ENCODE results near the gene ATRN.
"Not testable (repeated sequence)": the region's sequence is repeated elsewhere in the genome, so short reads cannot be mapped to it uniquely, and the experiment has no call there.

Gene ATRN

DNA sequence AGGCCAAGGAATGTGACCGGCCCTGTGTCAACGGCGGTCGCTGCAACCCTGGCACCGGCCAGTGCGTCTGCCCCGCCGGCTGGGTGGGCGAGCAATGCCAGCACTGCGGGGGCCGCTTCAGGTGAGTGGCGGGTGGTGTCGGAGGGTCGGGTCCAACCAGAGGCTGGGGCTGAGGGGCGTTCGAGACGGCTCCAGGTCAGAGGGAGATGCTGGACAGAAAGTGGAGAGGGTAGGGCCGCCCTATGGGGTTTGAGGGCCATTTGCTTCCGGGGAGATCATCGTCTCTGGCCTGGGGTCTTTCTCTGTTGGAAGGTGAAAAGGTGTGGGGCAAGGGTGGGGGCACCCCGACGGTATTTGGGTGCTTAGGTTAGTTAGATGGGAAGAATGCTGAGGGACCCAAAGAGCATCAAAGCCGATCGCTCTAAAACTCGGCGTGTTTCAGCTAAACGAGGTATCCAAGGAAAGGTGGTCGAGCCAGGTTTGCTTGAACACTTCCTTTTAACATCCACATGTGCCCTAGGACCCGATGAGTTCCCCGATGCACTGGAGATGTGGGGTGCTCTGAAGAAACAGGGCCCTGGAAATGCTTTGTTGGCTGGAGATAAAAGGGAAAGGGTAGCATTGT lies 691 bp downstream of the ATRN start:
- no peak for DNase-seq

DNA sequence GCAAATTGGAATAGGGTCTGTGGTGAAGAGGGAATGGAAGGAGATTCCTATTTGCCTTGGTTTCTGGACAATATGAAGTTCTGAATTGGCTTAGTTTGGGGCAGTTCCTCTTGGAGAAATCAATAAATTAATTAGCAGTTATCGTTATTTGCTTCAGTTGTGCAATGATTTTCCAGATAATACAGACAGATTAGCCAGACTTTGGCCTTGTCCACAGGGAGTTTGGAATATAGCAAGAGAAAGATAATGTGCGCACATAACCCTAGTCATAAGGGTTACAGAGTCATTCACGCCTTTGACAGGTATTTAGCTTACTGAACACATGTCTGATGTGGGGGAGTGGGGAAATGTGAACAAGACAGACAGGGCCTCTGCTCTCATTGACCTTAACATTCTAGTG lies 1.3 kb downstream of the ATRN start:
- DNase-seq: no peak

DNA sequence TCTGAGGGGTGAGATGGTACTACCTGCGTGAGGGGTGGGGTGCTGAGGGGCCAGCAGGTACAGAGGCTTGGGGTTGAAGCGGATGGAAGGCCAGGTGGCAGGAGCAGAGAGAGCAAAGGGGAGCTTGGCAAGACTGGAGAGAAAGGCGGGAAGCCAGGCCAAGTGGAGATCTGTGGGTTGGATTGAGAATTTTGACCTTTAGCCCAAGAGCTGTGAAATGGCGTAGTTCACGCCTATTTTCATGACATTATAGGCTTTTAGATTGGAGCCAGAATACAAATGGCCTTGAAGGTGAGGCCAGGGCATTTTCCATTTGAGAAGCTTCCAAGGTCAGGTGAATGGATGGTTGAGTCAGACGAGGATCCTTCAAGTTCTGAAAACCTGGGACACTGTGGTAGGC lies 2.5 kb downstream of the ATRN start:
- no peak for DNase-seq

- no peak for DNase-seq
Observed at GRCh38 chr20:3473944-3474343, 3.1 kb downstream of the ATRN start.

DNA sequence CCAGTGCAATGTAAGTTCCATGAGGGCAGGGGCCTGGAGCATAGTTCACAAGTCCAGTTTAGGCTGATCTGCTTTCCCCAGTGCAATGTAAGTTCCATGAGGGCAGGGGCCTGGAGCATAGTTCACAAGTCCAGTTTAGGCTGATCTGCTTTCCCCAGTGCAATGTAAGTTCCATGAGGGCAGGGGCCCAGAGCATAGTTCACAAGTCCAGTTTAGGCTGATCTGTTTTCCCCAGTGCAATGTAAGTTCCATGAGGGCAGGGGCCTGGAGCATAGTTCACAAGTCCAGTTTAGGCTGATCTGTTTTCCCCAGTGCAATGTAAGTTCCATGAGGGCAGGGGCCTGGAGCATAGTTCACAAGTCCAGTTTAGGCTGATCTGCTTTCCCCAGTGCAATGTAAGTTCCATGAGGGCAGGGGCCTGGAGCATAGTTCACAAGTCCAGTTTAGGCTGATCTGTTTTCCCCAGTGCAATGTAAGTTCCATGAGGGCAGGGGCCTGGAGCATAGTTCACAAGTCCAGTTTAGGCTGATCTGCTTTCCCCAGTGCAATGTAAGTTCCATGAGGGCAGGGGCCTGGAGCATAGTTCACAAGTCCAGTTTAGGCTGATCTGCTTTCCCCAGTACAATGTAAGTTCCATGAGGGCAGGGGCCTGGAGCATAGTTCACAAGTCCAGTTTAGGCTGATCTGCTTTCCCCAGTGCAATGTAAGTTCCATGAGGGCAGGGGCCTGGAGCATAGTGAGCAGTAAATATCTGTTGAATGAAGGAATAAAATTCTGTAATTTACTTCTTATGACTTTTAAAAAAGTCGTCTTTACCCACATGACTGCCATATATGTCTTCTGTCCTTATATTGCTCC lies 6.4 kb downstream of the ATRN start:
- not testable (repeated sequence) for DNase-seq

- DNase-seq: no peak
Observed at GRCh38 chr20:3477861-3478544, 7.2 kb downstream of the ATRN start.

DNA sequence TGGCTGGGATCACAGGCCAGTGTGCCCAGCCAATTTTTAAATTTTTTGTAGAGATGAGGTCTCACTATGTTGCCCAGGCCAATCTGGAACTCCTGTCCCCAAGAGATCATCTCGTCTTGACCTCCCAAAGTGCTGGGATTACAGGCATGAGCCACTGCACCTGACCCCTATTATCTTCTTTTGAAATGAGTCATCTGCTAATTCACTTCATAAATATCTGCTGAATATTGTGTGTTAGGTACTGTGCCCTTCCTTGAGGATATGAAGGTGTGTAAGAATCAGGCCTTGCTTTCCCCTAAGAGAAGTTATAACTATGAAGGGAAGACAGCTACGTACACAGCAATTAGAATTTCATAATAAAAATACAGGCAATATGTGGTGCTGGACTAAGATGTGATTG lies 8.2 kb downstream of the ATRN start:
- DNase-seq: no peak

- DNase-seq: no peak
Observed at GRCh38 chr20:3479759-3480615, 9.2 kb downstream of the ATRN start.

GRCh38 chr20:3483309-3483708 lies 12.5 kb downstream of the ATRN start:
- DNase-seq: no peak

DNA sequence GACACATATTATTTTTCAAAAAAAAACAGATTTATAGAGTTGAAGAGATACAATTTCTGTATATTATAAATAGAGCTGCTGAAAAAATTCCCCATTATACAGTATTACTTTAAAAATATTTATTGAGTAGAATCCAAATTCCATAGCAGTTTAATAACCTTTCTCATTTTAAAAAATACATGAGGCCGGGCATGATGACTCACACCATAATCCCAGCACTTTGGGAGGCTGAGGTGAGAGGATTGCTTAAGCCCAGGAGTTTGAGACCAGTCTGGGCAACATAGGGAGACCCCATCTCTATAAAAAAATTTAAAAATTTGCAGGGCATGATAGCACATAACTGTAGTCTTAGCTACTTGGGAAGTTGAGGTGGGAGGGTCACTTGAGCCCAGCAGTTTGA lies 13.0 kb downstream of the ATRN start:
- DNase-seq: no peak

- no peak for DNase-seq
Observed at GRCh38 chr20:3485913-3486312, 15.1 kb downstream of the ATRN start.

DNA sequence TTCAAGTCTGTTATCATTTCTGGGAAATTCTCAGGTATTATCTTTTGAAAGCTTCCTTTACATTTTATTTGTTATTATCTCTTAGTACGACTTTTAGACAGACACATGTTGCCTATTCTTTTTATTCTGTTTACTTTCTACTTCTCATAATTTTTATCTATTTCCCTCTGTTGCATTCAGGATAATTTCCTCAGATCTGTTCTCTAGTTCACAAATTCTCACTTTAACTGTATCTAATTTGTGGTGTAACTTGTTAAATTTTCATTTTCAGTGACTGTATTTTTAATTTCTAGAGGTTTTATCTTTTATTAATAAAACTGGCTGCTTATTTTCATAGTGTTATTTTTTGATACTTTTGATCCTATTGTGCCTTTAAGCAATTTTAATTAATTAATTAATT lies 16.0 kb downstream of the ATRN start:
- DNase-seq: no peak

DNA sequence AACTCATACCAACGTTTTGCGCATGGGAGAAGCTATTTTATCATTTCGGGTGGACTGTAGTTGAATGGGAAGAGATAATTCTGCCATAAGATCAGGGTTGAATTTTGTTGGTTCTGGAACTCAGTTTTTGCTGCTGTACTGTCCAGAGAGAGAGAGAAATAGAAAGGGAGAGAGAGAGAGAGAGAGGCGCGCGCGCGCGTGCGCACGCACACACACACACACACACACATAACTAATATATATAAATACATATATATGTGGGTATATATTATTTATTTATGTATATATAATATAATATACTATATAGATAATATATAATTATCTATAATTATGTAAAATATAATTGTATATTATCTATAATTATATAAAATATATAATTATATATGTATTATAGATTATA lies 21.9 kb downstream of the ATRN start:
- no peak for DNase-seq

- no peak for DNase-seq
Observed at GRCh38 chr20:3494218-3494617, 23.4 kb downstream of the ATRN start.

- no peak for DNase-seq
Observed at GRCh38 chr20:3502878-3503277, 32.1 kb downstream of the ATRN start.

- DNase-seq: no peak
Observed at GRCh38 chr20:3505148-3505547, 34.3 kb downstream of the ATRN start.

DNA sequence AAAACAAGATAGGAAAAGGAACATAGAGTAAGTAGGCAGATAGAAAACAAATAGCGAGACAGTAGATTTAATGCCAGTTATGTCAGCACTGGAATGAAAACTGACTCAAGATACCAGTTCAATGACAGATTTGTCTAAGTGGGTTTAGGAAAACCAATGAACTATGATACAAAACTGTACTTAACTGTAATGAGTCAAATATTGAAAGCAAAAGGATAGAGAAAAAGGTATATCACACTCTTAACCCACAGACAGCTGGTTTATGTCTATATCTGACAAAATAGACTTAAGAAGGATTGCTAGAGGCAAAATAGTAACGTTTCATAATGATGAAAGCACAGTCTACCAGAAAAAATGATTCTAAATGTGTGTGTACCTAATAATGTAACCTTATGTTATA lies 38.2 kb downstream of the ATRN start:
- DNase-seq: no peak

DNA sequence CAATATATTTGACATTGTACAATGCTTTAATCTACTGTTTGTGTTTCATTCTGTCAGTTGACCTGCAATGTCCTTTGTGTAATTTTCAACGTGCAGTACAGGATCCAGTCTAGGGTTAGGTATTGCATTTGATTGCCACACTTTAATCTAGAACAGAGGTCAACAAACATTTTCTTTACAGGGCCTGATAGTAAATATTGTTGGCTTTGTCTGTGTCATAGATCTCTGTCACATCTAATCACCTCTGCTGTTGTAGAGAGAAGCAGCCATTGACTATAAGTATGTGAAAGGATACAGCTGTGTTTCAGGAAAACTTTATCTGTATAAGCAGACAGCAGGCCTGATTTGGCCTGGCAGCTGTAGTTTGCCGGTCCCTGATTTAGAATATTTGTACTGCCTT lies 39.3 kb downstream of the ATRN start:
- no peak for DNase-seq

- not testable (repeated sequence) for DNase-seq
Observed at GRCh38 chr20:3512239-3512638, 41.4 kb downstream of the ATRN start.

GRCh38 chr20:3514012-3514642 lies 43.3 kb downstream of the ATRN start:
- DNase-seq: no peak

DNA sequence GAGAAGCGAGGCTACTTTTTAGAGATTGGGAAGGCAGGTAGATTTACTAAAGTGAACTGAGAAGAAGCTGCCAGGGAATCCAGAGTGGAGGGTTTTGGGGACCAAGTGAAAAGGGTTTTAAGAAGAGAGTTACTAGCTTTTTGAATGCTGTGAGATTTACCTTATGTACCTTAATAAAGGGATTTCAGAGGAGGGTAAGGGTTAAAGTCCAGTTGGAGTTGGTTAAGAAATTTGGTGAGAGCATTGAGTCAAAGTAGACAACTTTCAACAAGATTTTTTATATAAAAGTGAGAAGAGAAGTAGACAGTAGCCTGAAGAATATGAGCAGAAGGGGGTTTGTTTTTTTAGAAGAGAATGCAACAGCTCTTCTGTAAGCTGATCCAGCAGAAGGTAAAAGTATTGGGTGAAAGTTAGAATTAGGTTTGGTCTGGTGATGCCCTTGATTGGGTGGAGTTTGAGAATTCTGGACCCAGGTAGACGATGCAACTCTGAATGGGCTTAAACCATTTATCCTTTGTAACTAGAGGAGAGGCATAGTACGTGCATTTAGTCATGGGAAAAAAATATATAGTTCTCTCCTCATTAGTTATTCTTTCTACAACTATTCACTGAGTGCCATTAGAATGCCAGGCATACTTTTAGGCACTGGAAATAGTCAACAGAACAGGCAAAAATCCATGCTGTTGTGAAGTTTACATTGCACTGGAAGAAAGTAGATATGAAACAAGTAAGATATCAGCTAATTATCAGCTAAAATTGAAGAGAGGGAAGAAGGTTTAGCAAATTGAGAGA lies 44.8 kb downstream of the ATRN start:
- DNase-seq: no peak
